HG02885 (cell line): Measurements from ENCODE around the gene TP53I13.

Experiments used
- ATAC-seq: cut with Tn5 transposase; IDR thresholded peaks from one replicate; pipeline ENCODE4 v1.9.1; 2021; ENCODE audit warnings: mild to moderate bottlenecking; ENCODE audit not compliant: unreplicated experiment, poor library complexity

The TP53I13 gene

DNA sequence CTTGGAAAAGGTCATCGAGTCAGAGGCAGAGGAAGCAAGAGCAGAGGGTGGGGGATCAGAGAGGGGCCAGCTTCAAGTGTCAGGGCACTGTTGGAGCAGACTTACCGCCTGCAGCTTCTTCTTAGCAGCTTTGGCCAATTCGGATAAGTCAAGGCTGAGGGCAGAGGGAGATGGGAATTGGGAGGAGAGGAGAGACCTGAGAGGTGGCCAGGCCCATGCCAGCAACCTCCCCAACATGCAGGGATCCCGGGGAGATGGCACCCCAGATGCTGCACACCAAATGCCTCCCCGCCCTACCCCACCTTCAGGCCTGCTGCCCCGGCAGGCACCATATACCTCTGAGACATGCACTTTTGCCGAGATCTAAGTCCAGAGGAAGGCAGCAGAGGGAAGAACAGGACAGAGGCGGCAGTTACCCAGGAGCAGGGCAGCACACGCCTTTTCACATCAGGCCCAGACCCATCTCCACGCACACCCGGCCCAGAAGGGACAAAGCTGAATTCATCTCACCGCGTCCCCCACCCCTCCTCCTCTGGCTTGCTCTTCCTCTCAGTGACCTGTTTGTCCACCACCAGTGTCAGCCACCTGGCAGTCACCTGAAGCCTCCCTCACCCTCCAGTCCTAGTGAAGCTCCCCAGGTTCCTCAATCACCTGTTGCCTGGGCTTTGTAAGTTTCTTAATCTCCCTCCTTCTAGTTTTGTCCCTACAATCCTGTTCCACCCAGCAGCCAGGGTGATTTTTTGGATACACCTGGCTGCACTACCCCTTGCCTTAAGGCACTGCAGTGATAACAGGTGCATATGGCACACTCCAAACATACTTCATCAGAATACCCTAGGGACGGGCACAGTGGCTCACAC is 10.4 kb downstream of the TP53I13 start:
- ATAC-seq = no peak

DNA sequence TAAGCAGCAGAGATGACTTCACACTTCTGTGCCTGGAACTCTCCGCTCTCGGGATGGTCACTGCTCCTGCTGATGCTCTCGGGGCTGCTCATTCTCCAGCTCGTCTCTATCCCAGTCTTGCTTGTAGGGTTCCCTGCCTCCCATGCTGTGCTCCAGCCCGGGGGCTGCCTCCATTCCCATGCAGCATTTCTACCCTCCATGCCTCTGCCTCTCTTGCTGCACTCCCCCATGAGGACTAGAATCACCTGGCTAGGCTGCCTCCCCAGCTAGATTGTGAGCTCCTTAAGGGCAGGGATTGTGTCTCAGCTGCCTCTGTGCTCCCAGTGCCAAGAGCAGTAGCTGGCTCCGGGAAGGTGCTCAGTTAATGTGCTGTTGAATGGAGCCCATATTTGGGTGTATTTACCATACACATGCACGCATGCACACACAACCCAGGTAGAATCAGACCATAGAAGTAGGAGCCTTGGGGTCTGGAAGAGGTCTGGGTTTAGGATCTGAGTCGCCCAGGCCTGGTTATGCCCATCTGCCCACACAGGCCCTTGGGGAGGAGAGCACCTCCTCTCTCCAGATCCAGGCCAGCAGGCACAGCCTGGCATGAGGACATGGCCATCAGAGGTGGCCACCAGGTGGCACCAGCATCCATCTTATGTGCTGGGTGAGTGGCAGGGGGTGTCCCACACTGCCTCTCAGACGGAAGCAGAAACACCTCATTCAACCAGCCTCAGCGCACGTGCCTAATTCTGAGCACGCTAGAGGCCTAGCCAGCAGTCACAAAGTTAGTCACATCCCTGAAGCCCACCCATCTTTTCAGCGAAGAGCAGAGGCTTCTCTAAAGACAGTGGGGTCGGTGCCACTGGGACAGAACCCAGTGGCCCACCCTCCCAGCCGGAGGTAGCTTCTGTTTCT is 11.6 kb downstream of the TP53I13 start:
- peak; percentile 80 for ATAC-seq

DNA sequence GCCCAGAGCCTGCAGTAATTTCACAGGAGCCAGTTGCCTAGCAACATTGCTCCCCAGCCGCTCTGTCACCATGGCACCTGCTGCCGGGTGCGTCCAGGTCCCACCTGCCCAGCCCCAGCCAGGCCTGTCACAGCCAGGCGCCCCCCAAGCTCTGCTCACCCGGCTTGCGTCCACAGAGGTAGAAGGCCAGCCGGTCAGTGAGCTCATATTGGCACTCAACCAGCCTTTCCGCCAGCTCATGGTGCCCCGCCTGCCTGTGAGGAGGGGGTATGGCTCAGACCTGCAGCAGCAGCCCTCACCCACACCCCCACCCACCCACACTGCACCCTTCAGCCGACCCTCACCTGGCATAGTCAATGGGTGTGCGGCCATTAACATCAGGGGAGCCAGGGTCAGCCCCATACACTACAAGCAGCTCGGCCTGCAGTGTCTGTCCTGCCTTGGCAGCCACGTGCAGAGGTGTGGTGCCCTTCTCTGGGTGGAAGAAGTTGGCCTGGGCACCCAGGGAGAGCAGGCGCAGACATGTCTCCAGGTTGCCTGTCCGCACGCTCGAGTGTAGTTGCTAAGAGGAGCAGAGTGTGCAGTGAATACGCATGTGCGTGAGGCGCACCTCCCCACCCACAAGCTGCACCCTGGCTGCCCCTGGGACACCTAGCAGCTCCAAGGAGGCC is 13.2 kb downstream of the TP53I13 start:
- ATAC-seq = no peak

DNA sequence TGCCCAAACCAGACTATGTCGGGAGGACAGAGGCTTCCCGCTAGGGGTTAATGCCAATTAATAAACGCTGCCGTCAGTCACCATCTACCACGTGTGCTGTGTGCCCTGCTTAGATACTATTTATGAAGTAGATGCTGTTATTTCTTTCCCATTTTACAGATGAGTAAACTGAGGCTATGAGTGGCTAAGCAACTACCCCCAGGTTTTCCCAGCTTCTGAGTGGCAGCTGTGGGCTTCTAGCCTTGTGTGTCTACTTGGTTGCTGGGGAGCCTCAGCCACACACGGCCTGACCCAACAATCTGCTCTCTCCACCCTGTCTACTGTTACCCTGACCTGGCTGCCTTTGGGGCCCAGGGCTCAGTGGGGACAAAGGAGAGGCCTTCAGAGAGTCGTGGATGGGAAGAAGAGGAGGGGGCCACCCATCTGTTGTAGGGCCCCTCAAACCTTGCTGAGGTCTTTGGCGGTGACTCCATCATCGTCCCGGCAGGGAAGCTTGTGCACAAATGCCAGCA is 13.8 kb downstream of the TP53I13 start:
- ATAC-seq = no peak

DNA sequence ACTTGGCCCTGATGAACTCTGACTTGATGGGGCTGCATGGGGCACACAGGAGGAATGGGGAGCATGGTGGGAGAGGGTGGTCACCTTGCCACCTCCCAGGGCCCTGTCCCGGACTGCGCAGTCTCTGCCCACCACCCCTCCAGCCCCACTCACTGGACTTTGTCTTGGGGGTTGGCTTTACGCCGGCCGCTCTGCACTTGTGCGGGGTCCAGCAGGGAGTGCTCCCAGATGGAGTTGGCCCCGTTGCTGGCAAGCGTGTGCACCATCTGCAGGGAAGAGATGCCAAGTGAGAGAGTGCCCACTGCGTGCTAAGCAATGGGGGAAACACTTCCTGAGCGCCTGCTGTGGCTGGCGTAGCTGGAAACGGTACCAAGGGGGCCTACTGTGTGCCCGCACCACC is 14.3 kb downstream of the TP53I13 start:
- no peak for ATAC-seq

DNA sequence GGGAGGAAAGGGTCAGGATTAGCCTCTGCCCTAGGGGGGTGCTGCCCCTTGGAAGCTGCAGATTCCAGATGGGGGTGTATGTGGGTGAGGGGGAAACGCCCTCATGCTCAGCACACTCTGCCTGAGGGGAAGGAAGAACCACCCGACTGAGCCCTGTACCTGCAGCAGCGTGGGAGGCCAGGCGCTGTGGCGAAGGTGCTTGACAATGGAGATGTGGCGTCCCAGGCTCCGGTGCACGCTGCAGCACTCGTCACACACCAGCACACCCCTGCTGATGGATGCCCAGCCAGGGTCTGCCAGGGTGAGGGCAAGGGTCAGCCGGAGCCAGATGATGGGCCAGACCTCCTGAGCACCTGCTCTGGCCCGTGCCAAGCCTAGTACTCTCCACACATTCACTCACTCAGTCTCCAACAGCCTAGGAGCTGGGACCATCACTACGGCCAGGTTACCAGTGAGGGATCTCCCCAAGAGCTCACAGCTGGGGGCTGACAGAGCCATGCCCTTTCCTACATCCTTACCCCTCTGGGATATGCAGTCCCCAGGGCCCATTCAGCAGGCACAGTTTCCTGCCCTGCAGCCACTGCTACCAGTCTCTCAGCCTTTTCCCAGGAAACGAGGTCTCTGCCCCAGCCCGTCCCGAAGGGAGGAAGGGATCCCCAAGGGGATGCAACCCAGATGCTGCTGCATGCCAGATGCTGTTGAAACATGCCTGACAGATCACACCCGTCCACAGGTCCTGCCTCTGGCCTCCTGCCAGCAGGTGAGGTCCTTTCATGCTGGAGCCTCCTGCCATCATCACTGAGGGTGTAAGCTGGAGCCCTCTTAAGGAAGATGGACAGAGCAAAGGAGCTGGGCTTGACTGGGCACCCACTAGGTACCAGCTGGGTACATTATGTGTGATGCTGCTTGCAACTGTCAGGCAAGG is 15.1 kb downstream of the TP53I13 start:
- ATAC-seq = no peak

DNA sequence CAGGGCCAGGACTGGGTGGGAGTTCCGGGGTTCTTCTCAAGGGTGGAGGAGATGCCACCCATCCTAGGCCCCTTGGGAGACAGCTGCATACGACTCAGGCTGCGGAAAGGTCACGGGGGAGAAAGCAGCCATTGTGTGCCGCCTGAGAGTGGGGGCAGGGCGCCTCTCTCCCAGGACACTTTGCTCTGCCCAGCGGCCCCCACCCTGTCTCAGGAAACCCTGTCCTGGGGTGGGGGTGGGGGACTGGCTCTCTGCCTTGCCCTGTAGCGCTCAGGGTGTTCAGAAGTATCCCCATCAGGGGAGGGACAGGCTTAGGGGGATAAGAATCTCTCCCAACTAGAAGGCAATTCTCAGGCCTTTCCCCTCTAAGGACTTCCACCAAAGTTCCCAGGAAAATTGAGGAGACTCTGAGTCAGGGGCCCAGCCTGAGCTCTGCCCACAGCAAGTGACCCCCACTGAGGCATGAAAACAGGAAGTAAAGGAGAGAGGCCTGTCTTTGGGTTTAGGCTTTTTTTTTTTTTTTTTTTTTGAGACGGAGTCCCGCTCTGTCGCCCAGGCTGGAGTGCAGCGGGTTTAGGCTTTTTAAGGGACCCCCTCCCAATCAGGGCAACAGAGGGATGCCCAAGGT is 16.1 kb downstream of the TP53I13 start:
- ATAC-seq = no peak

DNA sequence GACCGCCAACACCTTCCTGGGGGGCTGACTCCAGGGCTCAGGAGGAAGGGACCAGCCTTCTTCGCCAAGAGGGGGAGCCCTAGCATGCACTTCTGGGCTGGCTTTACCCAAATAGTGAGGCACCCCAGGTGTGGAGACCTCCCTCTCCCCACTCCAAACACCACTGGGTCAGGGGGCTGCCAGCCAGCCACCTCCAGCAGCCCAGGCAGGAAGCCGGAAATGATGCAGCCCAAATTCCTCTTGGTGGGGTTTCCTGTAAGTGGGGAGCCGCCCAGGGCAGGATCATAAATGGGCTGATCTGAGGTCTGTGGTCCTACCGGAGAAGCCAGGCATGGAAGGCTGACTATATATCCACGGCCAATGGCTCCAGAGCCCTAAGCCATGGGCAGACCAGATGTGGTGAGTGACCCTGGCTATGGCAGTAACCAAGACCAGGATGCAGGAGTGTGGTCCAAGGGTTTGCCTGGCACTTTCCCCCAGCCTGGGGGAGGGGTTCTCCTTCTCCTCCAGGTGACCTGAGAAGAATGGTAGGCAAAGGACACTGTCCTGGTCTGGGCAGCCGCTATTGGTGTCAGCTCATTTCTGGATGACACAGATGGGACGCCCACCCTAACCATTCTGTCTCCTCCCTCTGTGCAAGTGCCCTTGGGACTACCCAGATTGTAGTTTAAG is 16.7 kb downstream of the TP53I13 start:
- no peak for ATAC-seq

DNA sequence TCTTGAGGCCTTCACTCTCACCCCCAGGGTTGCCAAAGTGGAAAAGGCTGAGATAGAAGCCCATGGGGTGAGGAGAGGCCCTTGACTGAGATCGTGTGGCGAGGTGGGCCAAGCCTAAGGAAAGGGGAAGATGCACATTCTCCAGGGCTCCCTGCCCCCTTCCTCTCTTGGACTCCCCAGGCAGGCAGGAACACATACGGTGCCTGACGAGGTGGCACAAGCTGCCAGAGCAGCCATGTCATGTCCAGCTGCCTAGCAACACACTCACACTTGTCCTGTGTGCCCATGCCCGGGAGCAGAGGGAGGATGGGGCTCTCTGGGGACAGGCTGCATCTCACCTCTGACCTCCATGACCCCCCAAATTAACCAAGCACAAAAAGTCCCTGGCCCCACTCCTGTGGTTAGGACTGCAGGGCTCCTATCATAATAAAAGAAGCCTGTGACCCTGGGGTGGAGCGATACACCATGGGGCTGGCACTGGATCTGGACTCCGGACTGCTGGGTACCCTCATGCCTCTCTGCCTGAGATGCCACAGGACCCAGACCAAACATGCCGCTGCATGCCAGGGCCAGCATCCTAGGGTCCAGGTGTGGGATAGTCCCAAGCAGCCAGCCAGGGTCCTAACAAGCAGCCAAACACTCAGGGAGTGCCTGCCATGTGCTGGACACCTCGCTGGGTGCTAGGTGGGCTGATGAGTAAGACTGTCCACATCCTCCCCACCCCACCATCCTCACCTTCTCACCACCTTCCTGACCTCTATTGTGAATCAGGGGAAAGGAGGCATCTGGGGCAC is 18.4 kb downstream of the TP53I13 start:
- no peak for ATAC-seq

DNA sequence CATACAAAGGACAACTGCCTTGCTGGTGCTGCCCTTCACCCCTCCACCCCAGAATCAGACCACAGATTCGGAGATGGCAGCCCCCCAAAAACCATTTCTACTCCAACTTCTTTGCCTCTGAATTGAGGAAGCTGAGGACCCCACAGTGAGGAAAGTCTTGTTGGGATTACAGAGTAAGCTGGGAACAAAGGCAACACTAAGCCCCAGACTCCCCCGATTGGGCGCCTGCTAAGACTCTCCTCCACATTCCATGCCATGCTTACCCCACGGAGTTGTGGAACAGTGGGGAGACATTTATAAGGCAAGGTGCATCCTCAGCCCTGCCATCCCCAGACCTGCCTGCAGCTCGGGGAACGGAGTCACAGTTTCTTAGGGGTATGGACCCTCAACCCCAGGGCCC is 19.1 kb downstream of the TP53I13 start:
- ATAC-seq = no peak

DNA sequence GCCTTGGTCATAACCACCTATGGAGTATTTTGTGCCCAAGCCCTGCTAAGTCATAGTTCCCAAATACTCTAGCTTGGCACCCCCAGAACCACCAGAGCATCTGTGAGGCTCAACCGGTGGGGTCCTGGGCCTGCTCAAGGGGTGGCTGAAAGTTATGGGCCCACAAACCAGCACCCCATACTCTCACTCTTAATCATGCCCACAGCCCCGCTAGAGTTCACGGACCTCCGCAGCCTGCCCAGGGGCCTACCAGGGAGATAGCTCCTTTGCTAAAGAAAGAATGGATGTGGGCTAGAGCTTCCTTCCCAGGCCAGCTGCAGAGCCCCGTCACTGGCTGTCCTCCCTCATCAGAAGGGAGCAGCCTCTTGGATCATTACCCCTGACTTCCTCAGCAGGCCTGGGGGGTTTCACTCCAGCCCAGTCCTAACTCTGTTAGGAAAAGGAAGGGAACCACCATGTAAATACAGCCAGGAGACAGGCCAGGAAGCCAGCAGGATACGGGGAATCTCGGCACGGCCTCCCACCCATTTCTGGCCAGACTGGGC is 19.6 kb downstream of the TP53I13 start:
- no peak for ATAC-seq

DNA sequence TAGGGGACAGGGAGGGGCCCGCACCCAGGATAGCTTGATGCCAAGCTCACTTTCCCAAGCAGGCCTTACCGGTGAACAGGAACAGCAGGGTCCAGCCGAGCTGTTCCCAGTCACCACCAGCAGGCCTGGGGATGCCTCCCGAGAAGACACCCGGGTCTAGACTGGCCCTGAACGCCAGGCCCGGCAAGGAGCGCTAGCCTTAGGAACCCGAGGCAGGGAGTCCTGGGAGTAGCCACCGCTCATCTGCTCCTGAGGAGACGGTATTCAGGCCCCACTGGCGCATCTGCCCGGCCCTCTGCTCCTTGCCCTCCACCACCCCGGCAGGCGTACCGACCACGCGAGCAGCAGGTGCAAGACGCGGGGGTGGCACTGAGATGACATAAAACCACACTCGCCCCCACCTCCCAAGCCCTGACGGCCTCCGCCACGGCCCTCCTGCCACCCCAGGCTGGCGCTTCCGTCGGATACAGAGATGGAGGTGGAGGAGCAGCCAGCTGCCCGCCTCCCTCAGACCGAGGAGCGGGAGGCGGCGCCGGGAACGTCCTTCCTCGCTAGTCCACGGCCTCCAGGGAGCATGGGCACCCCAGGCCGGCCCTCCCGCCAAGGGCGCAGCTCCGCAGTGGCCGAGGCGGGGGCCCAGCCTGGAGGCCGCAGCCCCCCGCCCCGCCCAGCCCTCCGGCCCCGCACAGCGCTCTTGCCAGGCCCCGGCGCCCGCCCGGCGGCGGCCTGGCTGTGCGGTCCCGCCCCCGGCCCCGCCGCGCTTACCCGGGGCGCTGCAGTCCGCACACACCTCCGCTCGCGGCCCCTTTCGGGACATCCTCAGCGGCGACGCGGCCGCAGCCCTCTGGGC is 20.3 kb downstream of the TP53I13 start:
- ATAC-seq = peak; percentile 17

DNA sequence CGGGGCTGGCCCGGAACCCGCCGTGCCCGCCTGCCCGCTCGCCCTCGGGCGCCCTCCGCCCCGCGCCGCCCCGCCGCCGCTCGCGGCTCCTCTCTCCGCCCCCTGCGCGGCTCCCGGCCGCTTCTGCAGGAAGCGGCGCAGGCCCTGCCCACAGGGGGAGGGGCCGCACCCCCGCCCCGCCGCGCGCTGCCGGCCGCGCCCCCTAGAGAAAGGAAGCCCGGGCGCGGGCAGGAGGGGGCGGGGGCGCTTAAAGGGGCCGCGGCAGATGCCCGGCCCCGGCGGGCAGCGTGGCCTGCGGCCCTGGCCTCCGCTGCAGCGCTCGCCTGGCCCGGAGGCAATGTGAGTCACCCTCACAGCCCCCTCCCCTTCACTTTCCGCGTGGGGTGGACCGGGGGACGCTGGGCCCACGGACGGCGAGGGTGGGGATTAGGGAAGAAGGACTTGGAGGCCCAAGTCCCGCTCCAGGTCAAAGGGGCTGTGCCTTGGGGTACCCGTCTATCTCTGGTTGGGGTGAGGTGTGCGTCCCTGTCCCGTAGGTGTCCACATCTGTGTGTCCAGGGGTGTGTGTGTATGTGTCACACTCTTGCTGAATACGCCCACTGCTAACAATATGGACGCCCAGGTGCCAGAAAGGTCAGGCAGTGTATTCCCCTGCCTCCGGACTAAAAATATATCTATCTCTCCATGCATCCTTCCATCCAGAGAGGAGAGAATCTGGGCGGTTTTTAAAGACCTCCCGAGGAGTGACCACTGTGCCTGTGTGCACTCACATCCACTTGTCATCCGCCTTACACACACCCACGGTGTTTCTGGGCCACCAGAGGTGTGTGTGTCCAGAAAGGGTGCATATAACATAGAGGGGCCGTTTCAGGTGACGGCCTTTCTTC is 21.3 kb downstream of the TP53I13 start, which contains the start of gene GIT1:
TSS of gene GIT1 (minus strand) at position 125 of the 887 bp plus-strand sequence. CDS start 270 bp downstream, outside the sequence.
- ATAC-seq = peak; percentile 69

DNA sequence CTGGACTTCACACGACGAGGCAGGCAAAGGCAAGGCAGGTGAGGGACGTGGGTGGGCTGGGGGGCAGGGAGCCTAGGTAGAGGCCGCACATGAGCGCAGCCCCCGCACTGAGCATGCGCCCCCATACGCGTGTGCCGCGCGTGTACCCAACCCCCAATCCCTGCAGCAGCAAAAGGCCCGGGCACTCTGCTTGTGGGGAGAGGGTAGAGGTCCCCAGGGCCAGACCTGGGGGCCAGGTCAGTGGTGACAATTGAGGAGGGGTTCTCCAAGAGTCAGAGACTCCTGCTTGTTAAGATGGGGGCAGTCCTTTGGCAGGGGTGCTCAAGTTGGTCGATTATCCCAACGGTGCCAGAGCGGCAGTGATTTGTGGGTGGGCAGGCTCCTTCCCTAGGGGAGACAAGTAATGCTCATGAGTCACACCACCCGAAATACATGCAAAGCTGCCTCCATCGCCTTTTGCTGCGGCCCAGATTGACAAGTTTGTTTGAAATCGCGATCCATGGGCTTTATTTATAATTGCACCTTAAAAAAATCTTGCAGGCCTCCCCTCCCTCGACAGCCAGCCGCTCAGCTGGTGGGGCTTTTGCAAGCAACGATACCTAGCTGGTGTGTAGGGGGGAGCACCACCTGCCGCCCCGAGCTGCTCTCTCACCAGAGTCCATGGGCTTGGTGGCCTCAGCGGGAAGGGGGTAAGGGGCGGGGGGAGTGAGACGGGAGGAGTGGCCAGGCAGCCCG is 22.1 kb downstream of the TP53I13 start:
- no peak for ATAC-seq
